Tibial nerve (tissue), 4 donors: Measurements from ENCODE around the gene STPG1. TPM values are rescaled to one million over a fixed set of nuclear protein-coding genes. Genes with fewer than 3 reads are reported as not detected.

Experiments used
- DNase-seq, 2 donors: peaks; one replicate each; pipeline ENCODE4 v3.0.0-alpha.2; 2019; ENCODE audit warnings: low spot score in 2 of 2
- H3K27ac ChIP-seq, 4 donors: fragments of 200-600 bp; sonication (generic) in 3 of 4; one replicate each; pipeline ENCODE4 v1.5.1; 2017 to 2019; ENCODE audit warnings: mild to moderate bottlenecking in 1 of 4
- H3K27me3 ChIP-seq, 2 donors: fragments of 200-600 bp; sonication (generic) in 1 of 2; one replicate each; pipeline versions ENCODE4 v1.5.1 to v1.6.0; 2017 to 2019
- H3K36me3 ChIP-seq, 3 donors: fragments of 200-600 bp; sonication (generic); one replicate each; pipeline ENCODE4 v1.5.1; 2018 to 2019
- H3K4me1 ChIP-seq, 4 donors: fragments of 200-600 bp; sonication (generic) in 3 of 4; one replicate each; pipeline ENCODE4 v1.5.1; 2017 to 2019
- H3K4me3 ChIP-seq, 4 donors: fragments of 200-600 bp; sonication (generic) in 3 of 4; one replicate each; pipeline ENCODE4 v1.5.1; 2017 to 2019; ENCODE audit warnings: mild to moderate bottlenecking in 1 of 4, moderate library complexity in 1 of 4
- H3K9me3 ChIP-seq, 4 donors: fragments of 200-600 bp; sonication (generic) in 3 of 4; one replicate each; pipeline ENCODE4 v1.5.1; 2017 to 2019
- CTCF ChIP-seq, 5 experiments: fragments of 200-600 bp in 3 of 5; fragments of 450-650 bp in 2 of 5; sonication (generic) in 3 of 5; IDR thresholded peaks; one replicate each; pipeline ENCODE4 v1.5.1; 2016 to 2019; ENCODE audit warnings: antibody characterized with exemption in 5 of 5, mild to moderate bottlenecking in 3 of 5, moderate library complexity in 2 of 5
- EP300 ChIP-seq, 2 donors: sonication (generic); formaldehyde crosslinking; IDR thresholded peaks; one replicate each; pipeline ENCODE4 v1.6.1; 2017; ENCODE audit warnings: antibody characterized with exemption in 2 of 2, mild to moderate bottlenecking in 1 of 2
- POLR2A ChIP-seq, 2 donors: fragments of 450-650 bp; IDR thresholded peaks; one replicate each; pipeline ENCODE4 v1.6.1; 2017; ENCODE audit warnings: antibody characterized with exemption in 2 of 2, mild to moderate bottlenecking in 2 of 2, moderate library complexity in 2 of 2
- WGBS, 2 donors: methylation state at CpG; one replicate each; pipeline ENCODE4 v1.1.5; 2018; 5-methylcytosine and 5-hydroxymethylcytosine counted together
- total RNA-seq, 4 donors: library from RNA; depleted of rRNA; stranded (reverse); fragments of >200 nt; gene quantifications; one replicate each; pipeline ENCODE4 v1.1.0, GENCODE V29; 2016

Gene STPG1
- total RNA-seq, 4 donors from 2014 or later = 1.5 to 5.7 (median 3.0) TPM

- Histone ChIP-seq H3K36me3 (no peaks in the 10 kb centered on the region), H3K4me1 (no peaks in the 10 kb centered on the region), H3K4me3 (no peak overlapping the region), H3K9me3 (no peaks in the 10 kb centered on the region), H3K27ac (no peak overlapping the region), H3K27me3 (no peaks in the 10 kb centered on the region)
- TF ChIP-seq POLR2A (IDR thresholded peaks at IDR 0.05) (no peak), EP300 (IDR thresholded peaks at IDR 0.05) (no peak), CTCF (IDR thresholded peaks at IDR 0.05) (no peak)
- no peak for DNase-seq
- WGBS, 2 donors = 85 to 95% methylated on average over 4 of the region's 4 CpGs
These were observed 76.1 kb downstream of the STPG1 start for GRCh38 chr1:24337455-24337854.

DNA sequence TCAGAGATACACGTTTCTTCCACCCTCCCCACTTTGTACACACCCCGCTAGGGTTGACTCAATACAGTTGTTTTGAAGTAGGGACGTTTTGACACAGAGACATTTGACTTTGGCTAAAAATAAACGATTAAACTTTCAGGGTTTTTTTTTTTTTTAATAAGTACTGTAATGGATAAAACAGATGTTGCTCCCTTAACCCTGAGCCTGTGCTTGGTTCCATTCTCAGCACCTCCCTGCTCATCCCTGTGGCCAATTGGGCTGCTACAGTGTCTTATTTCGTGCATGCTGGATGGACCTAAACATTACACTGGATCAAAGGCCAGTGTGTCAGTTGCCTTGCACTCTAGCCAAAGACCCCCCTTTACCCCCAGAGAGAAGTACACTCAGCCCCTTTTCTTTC lies 77.5 kb downstream of the STPG1 start:
- 40 to 49% methylated on average over 5 of the region's 5 CpGs for WGBS, 2 donors
- H3K27me3 ChIP-seq = no peaks in the 10 kb centered on the region
- no peaks in the 10 kb centered on the region for H3K4me1 ChIP-seq
- TF ChIP-seq CTCF (IDR thresholded peaks at IDR 0.05) (no peak), EP300 (IDR thresholded peaks at IDR 0.05) (no peak), POLR2A (IDR thresholded peaks at IDR 0.05) (no peak)
- H3K27ac ChIP-seq = no peak overlapping the region
- DNase-seq = no peak
- H3K9me3 ChIP-seq = no peaks in the 10 kb centered on the region
- H3K4me3 ChIP-seq = no peak overlapping the region
- H3K36me3 ChIP-seq = no peaks in the 10 kb centered on the region

DNA sequence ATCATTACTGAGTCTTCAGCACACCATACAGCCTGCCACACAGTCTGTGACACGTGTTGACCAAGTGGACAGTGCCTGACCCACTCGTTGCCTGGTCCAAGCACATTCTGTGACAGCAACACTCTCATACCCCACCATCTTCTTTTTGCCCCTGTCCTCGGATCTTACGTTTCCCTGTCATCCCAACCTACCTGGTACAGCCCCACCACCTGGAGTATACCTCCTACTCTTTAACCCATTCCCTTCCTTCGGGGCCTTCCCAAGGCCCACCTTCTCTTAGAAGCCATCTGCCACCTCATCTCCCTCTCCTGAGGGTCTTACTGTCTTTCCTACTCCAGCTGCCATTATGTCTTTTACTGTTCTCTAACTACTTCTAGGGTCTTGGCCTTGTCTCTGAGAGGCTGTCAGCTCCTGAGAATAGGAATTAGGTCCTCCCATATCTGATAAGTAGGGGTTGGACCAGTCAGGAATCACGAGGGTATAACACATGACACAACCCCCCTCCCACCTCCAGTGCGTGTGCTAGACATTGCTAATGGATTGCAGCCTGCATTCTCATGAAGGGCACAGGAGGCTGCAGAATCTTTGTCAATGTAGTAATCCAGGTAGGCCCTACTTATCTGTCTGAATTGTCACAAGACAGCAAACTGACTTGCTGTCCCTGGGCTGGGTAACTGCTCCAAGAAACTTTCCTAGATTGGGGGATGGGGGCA lies 81.5 kb downstream of the STPG1 start:
- no peak for DNase-seq
- Histone ChIP-seq H3K36me3 (no peaks in the 10 kb centered on the region), H3K4me1 (no peaks in the 10 kb centered on the region), H3K27ac (no peak overlapping the region), H3K27me3 (no peaks in the 10 kb centered on the region), H3K9me3 (no peaks in the 10 kb centered on the region), H3K4me3 (no peak overlapping the region)
- TF ChIP-seq CTCF (IDR thresholded peaks at IDR 0.05) (no peak), POLR2A (IDR thresholded peaks at IDR 0.05) (no peak), EP300 (IDR thresholded peaks at IDR 0.05) (no peak)
- 84 to 92% methylated on average over 7 of the region's 7 CpGs for whole genome bisulfite sequencing, 2 donors

DNA sequence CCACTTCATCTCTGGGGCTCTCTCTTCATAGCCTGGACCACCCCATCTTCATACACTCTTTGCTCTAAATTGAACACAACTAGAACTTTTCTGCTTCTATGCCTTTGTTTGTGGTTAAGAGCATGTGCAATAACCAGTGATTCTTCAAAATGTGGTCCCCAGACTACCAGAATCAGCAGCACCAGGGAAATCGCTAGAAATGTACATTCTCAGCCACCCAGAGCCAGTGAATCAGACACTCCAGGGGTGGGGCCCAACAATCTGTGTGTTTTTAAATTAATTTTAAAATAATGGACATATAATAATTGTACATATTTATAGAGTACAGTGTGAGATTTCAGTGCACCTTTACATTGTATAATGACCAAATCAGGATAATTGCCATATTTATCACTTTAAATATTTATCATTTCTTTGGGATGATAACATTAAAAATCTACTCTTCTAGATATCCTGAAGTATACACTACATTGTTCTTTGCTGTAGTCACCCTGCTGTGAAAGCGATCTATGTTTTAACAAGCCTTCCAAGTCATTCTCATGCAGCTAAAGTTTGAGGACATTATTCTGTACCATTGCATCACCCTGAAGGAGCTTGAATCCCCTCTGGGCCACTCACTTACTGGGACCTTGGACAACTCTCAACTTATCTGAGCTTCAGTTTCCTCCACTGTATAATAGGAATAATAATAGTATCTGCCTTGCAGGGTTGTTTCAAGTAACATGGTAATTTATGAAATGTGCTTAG lies 83.6 kb downstream of the STPG1 start:
- H3K36me3 ChIP-seq = no peaks in the 10 kb centered on the region
- H3K4me1 ChIP-seq = no peaks in the 10 kb centered on the region
- H3K27me3 ChIP-seq = no peaks in the 10 kb centered on the region
- H3K9me3 ChIP-seq = no peaks in the 10 kb centered on the region
- H3K27ac ChIP-seq = no peak overlapping the region
- 87 to 88% methylated on average over 2 of the region's 2 CpGs for WGBS, 2 donors
- TF ChIP-seq CTCF (IDR thresholded peaks at IDR 0.05) = no peak
- TF ChIP-seq EP300 (IDR thresholded peaks at IDR 0.05) = no peak
- TF ChIP-seq POLR2A (IDR thresholded peaks at IDR 0.05) = no peak
- H3K4me3 ChIP-seq = no peak overlapping the region
- no peak for DNase-seq

- H3K4me3 ChIP-seq = no peak overlapping the region
- H3K27me3 ChIP-seq = no peaks in the 10 kb centered on the region
- no peak for DNase-seq
- 88 to 94% methylated on average over 9 of the region's 9 CpGs for WGBS, 2 donors
- no peak for TF ChIP-seq CTCF (IDR thresholded peaks at IDR 0.05)
- TF ChIP-seq EP300 (IDR thresholded peaks at IDR 0.05) = no peak
- TF ChIP-seq POLR2A (IDR thresholded peaks at IDR 0.05) = no peak
- no peaks in the 10 kb centered on the region for H3K9me3 ChIP-seq
- no peak overlapping the region for H3K27ac ChIP-seq
- no peaks in the 10 kb centered on the region for H3K4me1 ChIP-seq
- H3K36me3 ChIP-seq = no peaks in the 10 kb centered on the region
These were observed 84.3 kb downstream of the STPG1 start for GRCh38 chr1:24329331-24329730.
